GM19023 (cell line): ENCODE measurements around the gene EIF4E2.

Experiments
- ATAC-seq: cut with Tn5 transposase; IDR thresholded peaks from one replicate; pipeline ENCODE4 v1.9.1; 2021; ENCODE audit warnings: mild to moderate bottlenecking, moderate library complexity; ENCODE audit not compliant: unreplicated experiment

The EIF4E2 gene, protein sequence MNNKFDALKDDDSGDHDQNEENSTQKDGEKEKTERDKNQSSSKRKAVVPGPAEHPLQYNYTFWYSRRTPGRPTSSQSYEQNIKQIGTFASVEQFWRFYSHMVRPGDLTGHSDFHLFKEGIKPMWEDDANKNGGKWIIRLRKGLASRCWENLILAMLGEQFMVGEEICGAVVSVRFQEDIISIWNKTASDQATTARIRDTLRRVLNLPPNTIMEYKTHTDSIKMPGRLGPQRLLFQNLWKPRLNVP

DNA sequence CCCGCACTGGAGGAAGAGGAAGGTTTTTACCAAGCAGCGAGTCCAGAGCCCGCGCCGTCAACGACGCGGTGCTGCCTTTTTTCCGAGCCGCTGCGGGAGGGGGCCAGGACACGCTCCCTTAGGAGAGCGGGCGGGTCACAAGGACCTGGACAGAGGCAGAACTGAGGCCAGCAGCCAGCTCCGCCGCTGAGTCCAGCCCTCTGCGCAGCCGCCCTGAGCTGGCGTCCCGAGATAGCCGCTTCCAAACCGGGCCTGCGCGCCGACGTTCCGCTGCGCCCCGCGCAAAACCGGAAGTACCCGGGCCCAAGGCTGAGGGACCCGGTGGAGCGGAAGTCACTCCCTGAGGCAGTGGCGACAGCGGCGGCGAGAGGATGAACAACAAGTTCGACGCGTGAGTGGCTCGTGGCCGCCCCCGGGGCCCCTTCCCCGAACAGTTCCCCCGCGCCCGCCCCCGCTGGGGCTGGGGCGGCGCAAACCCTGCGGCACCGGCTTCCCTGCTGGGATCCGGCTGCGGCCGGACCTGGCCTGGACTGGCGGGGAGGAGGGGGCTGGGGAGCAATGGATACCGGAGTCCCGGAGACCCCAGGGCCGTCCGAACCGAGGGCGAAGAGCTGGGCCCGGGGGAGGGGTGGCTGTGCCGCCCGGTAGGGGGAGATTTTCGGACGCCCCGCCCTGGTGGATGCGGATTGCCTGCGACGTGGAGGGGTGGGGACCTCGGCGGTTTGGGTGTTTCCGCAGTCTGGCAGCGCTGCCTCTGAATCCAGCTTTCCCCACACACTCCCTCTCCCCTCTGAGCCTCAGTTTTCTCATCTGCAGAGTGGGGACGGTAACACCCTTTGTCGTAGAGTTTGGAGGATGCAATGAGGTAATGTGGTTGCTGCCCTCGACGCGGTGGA, at the start of gene EIF4E2, which contains the start of gene TIGD1:
Gene EIF4E2 (plus strand): TSS at position 336 of the 896 bp plus-strand sequence. CDS start 36 bp downstream, at position 372.
Gene TIGD1 (minus strand): TSS at position 204 of the 896 bp plus-strand sequence. CDS start 675 bp downstream, outside the sequence.
- peak; percentile 90 for ATAC-seq

DNA sequence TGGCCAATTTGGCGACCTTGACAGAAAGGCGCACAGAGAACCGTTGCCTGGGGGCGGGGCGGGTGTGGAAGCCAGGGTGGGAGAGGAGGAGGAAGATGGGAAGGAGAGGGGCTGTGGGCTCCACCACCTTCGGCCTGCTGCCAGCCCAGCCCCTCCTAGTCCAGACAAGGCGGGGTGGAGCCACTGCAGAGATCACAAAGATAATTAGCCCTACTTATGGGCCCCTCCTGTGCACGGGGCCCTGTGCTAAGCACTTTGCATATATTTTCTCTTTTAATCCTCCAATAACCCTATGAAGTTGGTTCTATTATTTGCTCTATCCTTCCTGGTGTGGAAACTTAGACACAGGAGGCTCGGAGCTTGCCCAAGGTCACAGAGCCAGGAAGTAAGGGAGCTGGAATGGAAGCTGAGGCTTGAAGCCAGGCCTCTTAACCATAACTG, 49.1 kb upstream of the EIF4E2 start:
- no peak for ATAC-seq

DNA sequence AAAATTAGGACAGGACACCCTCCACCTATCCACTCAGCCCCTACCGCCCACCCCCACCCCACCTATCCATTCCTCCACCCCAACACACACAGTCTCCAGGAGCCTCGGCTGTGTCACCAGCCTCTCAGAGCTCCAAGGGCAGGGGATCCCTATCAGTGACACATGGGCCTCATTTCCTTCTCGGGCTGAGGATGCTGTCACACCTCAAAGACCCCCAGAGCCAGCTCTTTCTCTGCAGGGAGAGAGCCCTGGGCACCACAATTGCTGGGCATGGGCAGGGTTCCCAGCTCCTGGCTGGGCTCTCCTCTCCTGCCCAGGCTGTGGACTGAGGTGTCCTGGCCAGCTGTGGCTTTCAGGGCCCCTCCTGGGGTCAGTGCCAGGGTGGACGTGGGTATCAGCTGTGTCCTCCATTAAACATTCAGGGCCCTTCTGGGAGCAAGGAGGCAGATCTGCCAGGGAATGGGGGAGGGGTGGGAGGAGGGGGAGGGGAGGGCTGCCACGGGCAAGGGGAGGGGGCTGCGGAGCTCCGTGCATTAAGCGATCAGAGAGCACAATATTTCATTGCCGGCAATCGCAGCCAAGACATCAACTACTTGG, 48.6 kb upstream of the EIF4E2 start:
- no peak for ATAC-seq

DNA sequence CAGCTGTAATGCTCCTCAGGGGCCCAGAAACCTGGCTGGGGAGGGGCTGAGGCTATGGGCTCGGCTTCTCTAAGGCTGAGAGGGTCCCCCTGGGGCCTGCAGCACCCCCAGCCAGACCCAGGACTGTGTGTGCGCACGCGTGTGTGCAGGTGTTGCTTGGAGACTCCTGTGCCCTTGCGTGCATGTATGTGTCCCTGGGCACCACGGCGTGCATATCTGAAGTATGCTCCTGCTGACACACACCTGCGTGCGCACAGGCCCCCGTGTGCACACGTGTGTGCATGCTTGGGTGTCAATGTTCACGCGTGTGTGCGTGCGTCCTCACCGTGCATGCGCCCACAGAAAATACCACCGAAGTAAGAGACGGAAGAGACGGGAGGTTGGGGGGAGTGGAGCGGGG, 48.0 kb upstream of the EIF4E2 start:
- no peak for ATAC-seq

DNA sequence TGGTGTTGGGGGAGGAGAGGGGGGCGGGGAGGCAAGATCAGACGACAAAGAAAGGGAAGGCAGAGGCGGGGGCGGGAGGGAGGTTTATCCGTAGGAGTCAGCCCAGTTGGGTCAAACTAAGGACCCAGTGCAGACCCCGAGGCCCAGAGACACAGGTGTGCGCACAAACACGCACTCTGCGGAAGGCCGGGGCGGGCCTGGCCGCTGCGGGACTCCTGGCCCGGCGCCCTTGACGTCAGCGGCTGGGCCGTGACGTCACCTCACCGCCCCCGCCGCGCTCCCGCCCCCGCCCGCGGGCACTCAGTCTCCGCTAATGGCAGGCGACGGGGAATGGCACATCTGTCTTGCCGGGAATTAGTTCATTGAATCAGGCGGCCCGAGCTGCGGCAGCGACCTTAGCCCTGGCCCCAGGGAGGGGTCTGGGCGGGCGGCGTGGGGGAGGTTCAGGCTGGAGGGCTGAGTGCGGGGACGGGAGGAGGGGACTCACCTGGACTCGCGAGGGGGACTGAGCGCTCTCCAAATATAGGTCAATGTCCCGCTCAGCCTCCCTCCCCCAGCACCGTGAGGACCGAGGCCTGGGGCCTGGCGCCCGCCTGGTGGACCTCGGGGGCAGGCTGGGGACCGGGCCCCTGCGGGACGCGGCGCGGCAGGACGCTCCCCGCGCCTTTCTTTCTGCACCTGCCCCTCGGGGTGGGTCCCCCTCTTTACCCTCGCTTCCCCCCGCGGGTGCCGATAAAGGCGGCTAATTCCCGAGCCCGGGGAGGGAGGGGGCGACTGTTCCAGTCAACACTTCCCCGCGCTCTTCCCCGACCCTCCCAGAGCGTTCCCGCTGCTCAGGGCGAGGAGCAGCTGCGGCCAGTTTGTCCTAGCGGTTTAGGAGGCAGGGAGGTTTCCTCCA, 47.3 kb upstream of the EIF4E2 start:
- no peak for ATAC-seq

DNA sequence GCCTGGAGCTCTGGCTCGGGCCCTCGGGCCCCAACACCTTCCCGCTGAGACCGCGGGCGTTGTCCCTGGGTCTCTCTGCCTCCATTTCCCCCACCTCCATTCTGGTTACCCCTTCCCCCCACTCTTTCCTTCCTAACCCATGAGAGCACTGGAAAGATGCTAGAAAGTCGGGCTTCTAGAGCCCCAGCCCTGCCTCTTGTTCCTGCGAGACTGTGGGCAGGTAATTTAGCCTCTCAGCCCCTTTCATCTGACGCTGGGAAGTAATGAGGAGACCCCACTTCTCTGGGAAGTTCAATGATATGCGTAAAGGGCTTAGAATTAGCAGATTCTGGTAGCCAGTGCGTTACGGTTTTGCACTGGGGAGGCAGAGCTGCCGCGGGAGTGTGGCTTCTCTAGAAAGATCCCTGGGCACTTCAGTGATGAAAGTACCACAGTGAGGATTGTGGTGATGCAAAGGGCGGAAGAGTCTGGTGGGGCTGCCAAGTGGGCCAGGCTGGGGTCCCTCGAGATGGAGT, 46.6 kb upstream of the EIF4E2 start:
- ATAC-seq = no peak

DNA sequence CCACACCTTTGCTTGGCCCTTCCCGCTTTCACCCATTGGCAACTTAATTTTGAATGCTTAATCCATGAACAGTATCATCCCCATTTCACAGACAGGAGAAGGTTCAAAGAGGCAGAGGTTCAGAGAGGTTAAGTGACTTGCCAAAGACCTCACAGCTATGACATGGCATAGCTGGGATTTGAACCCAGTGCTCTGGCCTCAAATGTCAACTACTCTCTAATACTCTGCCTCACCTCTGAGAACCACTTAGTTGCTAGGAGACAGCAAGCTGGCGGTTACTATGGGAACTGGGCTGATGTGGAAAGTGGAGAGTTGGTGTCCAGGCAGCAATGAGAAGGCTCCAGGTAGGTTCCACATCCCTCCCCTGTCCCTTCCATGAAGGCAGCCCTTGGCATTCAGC, 46.1 kb upstream of the EIF4E2 start:
- no peak for ATAC-seq

DNA sequence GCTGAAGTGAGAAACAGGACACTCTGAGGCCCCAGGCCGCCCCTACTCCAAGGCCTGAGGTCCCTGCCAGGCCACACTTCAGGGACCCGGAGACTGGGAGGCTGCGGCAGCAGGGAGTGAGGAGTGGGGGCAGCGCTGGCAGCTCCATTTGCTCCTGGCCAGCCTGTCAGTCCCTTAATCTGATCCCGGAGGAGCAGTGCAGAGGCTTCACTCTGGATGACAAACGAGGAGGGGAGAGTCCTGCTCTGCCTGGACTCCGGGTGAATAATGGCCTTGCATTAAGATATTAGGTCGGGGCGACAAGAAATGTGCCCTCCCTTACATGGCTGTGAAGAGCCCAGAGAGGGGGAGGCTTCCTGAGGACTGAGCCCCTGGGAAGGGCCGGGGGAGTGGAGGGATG, 44.6 kb upstream of the EIF4E2 start:
- no peak for ATAC-seq

DNA sequence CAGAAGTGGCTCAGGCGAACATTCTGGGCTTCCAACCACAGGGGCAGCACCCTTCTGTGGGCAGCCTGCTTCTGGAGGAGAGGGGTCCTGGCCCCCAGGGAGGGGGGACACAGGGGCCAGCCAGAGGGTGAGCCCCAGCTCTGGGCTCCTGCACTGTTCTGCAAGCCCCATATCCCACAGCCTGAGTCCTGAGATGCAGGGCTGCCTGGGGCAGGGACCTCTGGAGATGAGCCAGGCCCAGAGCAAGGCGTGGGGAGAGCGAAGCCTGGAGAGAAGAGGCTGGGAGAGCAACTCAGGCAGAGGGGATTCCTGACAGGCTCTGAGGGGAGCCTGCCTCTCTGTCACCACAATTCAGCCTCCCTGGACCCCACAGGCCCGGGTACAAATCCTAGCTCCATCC, 43.8 kb upstream of the EIF4E2 start:
- ATAC-seq = no peak

DNA sequence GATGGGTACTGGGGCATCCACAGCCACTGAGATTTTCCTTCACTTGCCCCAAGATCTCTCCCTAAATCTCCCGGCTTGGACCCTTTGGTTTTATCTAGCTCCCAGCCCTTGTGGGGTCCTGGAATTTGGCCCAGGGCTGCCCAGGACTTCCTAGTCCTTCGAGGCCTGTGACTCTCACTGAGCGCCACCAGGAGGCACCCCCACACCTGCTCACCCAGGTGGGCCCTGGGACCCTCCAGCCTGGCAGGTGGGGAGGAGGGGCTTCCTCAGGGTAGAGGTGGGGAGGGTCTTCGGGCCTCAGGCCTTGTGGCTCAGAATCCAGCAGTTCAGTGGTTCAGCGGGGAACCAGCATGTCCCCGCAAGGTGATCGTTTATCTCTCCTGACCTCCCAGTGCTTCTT, 42.2 kb upstream of the EIF4E2 start:
- no peak for ATAC-seq

DNA sequence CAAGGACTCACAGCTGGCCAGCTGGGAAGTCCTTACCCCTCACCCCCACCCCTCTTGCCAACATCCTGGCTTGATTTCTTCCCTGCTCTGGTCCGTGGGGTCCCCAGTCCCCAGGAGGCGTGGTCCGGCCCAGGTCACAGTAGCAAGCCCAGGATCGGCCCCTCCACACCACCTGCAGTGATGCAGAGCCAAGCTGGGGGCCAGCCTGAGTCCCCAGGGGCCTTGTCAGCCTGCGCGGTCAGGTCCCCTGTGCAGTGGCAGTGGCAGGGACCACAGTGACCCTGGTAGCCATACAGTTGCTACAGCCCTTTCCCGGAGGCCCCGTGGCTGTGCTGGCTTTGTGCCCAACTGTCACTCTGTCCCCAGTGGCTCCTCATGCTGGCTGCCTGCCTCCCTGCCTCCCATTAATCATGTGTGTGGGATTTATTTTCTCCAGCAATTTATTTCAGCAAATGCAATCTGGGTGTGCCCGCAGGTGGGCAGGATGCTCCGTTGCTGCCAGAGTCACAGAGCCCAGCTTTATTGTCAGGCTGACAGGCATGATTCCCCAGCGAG, 39.1 kb upstream of the EIF4E2 start:
- no peak for ATAC-seq

DNA sequence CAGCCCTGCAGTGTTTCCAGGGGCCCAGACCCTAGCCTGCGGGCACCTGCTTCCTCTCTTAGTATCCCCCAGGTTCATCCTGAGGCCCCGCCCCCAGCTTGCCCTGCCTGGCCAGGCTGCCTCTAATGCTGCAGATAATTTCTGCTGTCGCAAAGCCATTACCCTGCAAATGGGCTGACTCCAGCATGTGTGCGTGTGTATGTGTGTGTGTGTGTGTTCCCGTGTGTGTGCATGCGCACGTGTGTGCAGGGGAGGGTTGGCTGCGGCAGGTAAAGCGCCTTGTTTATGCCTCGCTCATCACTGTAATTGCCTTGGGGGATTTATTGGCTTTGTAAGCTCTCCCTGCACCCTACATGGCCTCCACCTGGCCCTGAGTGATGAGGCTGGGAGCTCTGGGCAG, 37.9 kb upstream of the EIF4E2 start:
- no peak for ATAC-seq

DNA sequence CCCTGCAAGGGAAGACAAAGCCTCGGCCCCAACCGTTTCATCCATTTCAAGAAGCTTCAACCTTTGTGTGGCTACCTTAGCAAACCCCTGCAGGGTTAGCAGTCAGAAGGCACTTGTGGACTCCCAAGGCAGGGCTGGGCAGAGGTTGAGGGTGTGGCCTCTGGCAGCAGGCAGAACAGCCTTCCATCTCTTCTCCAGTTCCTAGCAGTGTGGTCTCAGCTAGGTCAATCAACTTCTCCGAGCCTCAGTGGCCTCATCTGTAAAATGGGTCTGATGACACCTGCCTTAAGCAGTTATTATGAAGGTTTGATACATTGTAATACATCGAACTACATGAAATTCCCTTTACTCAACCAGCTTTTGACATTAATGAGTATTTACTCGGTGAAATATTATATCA, 37.1 kb upstream of the EIF4E2 start:
- no peak for ATAC-seq

DNA sequence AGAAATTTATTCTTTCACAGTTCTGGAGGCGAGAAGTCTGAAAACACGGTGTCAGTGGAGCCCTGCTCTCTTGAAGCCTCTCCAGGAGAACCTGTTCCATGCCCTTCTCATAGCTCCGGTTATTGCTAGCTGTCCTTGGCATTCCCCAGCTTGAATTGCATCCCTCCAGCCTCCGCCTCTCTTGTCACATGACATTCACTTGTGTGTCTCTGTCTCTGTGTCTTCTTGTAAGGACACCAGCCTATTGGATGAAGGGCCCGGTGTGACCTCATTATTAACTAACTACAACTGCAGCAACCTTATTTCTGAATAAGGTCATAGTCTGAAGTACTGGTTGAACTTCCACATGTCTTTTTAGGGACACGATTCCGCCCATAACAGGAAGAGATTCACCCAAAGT, 34.9 kb upstream of the EIF4E2 start:
- no peak for ATAC-seq

DNA sequence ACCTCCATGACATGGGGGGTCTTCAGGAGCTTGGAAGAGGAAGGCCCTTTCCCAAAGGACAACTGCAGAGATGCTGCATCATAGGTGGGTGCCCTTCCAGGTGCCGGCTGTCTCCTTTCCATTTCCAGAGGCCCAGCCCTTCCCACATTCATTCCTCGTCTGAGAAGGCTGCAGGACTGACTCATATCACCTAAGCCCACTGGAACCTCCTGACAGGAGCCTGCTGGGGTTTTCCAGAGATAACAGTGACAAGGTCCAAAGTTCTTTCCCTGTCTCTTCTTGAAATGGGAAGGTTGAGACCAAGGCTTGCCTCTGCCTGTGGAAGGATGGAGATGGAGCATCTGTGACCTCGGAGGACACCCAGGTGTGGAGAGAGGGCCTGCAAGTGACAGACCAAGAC, 33.9 kb upstream of the EIF4E2 start:
- ATAC-seq = no peak

DNA sequence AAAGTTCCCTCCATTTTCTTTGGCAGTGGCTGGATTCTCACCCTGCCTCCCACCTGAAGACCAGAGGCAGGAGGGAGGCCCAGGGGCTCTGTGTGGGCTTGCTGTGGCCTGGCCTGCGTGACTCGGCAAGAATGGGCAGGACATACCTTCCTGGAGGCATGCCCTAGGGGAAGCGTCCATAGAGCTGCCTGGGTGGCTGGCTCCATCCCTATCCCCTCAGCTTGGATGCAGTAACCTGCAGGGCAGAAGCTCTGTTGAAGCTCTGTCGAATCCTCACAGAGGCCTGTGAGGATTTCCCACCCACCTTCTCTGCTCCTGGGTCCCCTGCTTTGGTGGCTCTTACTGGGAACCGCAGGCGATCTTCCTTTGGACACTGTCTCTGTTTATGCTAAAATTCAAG, 31.6 kb upstream of the EIF4E2 start:
- ATAC-seq = no peak

DNA sequence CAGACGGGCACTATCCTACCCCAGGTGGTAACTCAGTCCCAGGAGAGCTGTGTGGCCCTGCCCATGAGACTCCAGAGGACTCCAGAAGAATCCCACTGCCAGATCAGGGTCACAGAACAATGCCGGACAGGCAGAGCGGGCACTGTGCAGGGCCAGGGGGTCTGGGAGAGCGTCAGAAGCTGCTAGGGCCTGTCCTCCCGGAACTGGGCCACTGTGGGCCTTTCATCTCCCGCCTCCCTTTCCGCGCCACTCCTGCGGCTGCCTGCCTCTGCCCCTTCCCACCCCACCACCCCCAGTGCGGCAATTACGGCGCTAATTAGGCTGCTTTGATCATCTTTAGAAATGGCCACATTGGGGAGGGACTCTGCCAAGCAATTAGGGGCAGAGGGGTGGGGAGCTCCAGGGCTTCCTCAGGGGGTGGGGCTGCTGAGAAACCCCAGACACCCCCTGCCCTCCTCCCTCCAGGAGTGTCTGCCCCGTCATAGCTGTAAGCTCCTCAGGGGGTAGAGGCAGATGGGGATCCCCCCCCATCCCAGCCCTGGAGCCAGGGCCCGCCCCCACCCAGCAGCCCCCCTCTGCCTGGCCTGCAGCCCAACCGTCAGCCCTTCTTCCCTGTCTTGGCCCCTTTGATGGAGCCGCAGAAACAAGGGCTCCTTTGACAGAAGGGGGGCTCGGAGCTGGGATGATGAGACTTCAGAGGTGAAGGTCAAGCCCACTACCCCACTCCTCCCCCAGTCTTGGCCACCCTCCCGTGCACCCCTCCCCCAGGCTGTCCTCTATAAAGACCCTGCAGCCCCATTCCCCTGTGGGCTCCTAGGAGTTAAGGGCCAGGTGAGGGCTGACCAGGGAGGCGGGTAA, 30.7 kb upstream of the EIF4E2 start, which contains the start of gene PRSS56:
Gene PRSS56 (plus strand): TSS at position 808 of the 858 bp plus-strand sequence. CDS start 211 bp downstream, outside the sequence.
- ATAC-seq = no peak

DNA sequence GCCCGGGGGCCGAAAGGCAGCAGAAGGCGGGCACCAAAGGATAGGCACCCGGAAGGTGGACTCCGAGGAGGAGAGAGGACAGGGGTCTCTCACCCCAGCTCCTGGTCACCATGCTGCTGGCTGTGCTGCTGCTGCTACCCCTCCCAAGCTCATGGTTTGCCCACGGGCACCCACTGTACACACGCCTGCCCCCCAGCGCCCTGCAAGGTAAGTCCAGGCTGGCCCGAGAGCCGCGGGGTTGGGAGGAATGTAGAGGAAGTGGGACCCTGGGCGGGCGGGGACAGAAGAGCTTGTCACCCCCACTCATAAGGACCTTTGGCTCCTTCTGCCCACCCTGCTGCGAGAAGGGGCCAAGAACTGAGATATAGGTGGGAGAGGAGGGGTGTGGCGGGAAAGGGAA, 30.0 kb upstream of the EIF4E2 start:
- no peak for ATAC-seq

DNA sequence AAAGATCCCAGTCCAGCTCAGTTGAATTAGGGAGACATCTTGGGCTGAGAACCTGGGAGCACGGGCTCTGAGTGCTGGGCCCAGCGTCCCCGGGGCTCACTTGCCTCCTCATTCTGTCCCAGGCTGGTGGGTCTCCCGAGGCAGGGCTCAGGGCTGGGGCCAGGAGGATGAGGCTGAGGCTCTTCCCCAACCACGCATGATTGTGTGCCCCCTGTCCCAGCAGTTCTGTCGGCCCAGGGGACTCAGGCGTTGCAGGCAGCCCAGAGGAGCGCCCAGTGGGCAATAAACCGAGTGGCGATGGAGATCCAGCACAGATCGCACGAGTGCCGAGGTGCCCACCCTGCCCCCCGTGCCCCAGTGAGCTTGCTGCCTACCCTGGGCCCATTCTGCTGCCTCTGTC, 29.4 kb upstream of the EIF4E2 start:
- no peak for ATAC-seq
